Fibroblast of skin of right quadriceps (primary cell): ENCODE results near the gene ERMN.
A peak's percentile ranks its signal among the peaks of the same experiment; 100 is the strongest.

Source experiments
- DNase-seq: peaks from one replicate; pipeline ENCODE4 v3.0.0-alpha.2; 2013

Gene ERMN

DNA sequence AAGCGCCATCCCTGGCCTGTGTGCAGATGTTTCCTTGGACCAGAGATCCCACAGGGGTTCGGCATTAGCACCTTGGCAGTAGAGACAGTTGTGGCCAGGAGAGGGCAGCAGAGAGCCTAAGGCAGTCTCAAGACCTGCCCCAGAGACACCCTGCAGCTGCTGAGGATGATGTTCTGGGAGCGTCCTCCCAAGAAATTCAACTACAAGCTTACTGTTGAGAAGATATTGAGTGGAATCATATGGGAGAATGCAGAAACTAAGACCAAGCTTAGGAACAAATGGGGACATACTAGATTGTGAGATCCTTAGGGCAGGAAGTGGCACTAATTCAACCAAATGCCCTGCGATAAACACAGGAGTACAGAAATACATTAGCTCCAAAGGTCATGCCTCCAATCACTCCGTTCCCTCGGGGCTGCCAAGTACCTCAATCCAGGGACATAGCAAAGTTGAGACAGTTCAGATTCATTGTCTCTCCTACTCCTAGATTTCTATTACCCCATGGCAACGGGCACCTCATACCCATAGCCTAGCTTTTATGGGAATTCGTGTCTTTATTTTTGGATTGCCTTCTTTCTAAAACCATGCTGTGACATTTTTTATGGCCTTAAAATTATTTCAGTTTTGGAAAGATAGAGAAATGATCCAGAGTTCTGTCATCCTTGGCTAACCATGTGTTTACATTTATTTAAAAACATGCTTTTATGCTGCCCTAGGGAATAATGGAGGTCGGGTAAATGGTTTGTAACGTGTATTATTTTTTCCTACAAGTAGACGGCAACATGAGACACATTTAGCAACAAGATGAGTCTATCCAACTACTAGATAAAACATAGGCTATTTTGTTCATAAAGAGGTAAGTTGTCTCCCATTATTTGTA is 2.2 kb upstream of the ERMN start:
- peak; percentile 65 for DNase-seq

DNA sequence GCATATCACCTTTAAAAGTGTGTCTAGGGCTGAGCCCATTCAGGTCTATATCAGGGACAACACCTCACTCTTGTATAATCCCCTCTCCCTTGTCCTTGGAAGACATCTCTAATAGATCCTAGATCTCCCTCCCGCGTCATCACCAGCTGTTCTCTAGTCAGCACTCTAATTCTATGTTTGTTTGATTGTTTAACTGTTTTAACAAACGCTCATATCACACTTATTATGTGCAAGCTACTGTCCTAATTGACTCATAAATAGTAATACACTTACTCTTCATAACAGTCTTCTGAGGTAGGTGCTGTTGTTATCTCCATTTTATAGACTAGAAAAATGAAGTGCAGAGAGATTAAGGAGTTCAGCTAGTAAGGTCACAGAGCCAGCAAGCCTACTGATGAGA is 1.6 kb upstream of the ERMN start:
- no peak for DNase-seq

GRCh38 chr2:157326698-157327097 is 1.1 kb upstream of the ERMN start:
- no peak for DNase-seq

- no peak for DNase-seq
These were observed 1.2 kb downstream of the ERMN start for GRCh38 chr2:157324331-157324843.

GRCh38 chr2:157322432-157322831 is 3.2 kb downstream of the ERMN start:
- DNase-seq = no peak

DNA sequence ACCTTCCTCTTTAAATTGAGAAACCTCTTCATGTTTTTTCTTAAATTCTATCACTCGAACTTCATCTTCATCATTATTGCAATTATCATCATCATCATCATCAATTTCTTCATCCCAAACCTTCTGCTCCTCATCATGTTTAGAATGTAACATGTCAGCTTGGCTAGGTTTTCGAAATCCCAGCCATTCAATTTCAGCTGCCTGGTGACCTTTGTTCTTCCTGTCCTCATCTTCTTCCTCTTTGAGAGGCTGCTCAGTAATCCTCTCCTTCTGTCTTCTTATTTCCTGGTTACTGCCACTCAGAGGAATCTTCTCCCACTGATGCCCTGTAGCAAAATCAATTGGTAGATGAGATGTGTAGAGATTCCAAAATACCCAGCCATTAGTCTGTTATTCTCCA is 4.2 kb downstream of the ERMN start:
- no peak for DNase-seq

DNA sequence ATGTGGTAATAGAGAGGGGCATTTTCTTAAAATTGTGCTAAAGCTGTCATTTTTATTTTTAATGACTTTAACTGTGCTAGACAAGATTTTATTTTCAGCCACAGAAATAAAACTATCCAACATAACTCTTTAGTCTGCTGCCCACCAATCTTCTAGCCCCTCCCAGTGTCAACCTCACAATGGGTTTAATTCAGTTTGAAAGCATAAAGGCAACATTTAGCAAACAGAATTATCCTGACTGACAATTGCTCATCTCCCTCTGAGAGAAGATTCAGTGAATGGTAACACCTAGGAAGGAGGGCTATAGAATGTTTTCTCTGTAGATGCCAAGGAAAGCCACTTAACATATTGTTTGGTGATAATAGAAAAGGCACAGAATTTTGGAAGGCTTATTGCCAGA is 5.2 kb downstream of the ERMN start:
- DNase-seq = no peak

DNA sequence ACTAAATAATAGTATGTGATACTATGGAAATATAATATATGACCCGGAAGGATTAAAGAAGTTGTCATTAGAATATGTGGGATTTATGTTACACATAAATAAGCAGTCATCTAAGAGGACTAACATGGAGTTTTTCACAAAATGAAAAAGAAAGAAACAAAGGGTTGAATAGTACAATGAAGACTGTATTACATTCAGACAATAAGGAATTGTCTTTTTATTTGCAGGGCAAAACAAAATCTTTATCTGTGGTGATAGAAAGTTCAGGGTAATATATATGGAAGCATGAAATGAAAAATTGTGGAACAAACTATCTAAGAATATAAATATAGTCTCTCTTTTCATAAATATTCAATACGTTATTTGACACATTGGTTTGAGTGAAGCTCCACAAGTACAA is 5.8 kb downstream of the ERMN start:
- DNase-seq = no peak

DNA sequence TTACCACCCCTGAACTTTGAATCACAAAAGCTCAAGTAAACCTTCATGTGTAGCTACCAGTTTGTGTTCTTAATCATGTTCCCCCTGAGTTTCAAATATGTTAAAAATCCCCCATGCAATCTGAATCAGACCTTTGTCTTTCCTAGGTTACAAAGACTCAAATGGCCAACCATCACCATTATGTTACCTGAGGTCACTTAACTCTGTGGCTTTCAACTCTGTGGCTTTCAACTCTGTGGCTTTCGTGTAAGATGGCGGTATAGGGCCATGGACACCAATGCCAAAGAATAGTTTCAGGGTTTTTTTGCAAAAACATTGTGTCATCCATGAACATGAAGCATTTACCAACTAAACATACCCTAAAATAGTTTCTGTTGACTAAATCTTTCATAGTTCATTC is 6.7 kb downstream of the ERMN start:
- DNase-seq = no peak

- no peak for DNase-seq
These were observed 9.7 kb downstream of the ERMN start for GRCh38 chr2:157315901-157316300.

DNA sequence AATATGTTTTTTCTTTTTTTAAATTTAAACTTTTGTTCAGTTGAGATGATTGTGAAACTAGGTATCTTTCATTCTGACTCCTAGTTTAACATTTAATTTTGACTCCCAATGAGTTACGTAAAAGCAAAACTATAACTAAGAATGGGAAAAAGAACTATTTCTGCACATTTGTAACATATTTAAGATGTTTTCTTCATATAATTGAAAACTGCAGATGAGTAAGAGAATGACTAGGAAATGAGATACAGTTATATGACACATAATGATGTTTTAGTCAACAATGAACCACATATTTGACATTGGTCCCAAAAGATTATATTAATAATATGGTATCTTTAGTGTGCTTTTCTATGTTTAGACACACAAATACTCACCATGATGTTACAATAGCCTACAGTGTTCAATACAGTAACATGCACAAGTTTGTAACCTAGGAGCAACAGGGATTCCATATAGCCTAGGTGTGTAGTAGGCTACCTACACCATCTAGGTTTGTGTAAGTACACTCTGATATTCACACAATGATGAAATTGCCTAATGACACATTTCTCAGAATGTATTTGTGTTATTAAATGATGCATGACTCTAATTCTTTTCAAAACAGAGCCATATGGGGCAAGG is 12.6 kb downstream of the ERMN start:
- peak; percentile 55 for DNase-seq

DNA sequence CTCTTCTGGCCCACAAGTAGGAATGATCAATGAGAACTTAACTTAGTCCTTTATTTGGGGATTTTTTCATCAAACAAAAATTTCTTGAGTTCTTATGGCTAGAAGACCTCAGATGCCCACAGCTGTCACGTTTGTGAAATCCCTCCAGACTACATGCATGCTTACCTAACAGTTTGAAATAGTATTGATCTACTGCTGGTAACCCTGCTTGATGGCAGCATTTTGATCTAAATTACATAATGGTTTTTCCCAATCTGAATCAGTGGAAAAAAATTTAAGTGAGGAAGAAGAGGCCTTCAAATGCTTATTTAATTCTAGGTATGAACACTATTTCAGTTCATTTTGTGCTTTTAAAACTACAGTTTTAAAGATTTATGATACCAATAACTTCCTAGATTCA is 13.9 kb downstream of the ERMN start:
- DNase-seq = no peak

GRCh38 chr2:157309878-157310277 is 15.7 kb downstream of the ERMN start:
- no peak for DNase-seq

DNA sequence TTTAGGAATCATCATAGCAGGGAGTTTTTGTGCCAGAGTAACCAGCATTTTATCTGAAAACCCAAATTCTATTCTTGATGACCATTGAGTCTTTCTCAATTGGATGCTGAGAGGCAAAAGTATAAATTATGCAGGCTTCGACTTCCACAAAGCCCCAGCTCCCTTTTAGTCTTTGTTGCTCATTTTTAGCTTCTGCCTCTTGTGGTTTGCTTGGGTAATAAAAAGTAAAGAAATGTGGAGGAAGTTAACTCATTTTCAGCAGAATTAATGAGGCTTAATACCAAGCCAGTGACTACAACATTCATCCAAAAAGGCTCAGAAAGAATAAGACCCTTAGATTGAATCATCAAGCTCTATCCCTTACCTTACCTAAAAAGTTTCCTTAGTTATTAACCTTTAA is 18.6 kb downstream of the ERMN start:
- peak; percentile 71 for DNase-seq

DNA sequence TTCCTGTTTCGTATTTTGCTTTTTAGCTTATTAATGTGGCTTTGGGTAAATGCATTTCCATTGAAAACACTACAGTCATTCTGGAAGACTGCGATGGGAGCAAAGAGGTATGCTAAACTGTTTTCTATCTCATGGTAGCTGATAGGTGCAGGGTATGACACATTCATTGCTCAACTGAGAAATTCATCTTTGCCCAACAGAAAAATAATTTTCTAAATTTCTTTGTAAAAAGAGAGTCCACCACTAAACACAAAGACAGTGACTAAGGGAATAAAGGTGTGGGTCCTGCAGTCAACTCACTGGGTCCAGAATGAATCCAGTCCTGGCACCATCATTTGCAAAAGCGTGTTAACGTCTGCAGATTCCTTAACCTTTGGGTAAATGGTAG is 19.9 kb downstream of the ERMN start:
- no peak for DNase-seq

DNA sequence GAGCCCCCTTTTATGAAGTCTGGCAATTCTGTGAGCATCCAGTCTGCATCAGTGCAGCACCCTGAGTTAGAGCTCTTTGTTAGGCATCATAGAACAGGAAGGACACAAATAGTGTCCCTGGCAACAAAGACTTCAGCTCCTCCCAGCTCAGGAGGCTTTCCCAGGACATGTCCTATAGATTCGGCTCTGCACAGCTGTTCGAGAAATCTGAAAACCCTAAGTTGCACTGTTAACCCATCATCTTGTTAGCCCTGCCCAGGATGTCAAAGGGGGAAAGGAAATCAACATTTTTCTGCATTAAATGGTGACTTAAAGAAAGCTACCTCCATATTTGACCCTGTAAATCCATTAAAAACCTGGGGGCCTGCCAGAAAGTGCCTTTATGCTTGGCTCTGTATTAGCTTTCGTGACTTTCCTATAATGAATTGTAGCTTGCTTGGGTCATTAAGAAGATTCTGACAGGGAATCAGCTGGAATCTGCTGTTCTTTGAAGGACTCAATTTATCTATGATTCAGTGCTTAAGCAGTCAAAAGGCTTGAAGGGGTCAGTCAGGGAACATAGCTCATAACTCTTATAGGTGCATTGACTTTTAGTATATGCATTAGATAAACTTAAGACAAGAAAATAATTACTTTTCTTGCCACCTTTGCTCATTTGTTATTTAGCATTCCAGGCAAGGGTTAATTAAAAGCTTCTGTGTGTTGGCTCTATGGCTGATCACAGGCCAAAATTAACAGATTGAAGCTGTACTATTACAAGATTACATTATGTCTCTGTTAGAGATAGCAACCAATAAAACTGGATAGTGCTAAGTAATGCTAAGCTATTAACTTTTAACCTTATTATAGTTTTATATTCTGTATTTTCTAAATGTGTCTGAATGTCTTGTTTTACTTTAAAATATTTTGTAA is 20.6 kb downstream of the ERMN start:
- peak; percentile 92 for DNase-seq

GRCh38 chr2:157303612-157304011 is 22.0 kb downstream of the ERMN start:
- no peak for DNase-seq

- peak; percentile 61 for DNase-seq
These were observed 23.0 kb downstream of the ERMN start for GRCh38 chr2:157302492-157303099.

- no peak for DNase-seq
These were observed 24.3 kb downstream of the ERMN start for GRCh38 chr2:157301307-157301706.

DNA sequence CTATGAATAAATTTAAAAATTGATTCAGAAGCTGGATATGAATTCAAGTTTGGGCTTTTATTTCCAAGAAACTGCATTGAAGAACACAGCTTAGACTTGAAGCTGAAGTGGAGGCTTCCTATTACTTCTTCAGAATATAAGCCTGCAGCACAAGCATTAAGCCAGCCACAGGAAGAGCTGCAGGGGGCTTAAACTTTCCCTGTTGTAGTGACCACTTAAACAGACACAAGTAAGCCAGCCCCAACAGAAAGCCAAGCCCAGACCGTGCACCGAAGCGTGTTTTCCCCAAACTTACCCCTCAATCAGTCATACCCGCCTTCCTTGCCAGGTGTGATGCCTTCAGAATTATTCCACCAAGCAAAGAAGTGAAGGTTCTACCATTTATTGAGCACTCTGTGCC is 28.7 kb downstream of the ERMN start:
- DNase-seq = no peak

GRCh38 chr2:157296490-157296889 is 29.1 kb downstream of the ERMN start:
- no peak for DNase-seq

DNA sequence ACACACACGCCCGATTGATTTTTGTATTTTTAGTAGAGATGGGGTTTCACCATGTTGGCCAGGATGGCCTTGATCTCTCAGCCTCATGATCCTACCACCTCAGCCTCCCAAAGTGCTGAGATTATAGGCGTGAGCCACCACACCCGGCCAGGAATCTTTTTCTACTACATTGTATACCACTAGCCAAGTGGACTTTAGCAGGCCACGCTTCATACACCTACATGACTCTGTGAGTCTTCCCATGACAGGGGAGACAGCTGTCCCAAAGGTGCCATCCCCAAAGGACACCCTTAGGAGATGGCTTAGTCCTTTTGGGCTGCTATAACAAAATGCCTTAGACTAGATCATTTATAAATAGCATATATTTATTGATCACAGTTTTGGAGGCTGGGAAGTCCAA is 32.8 kb downstream of the ERMN start:
- no peak for DNase-seq

DNA sequence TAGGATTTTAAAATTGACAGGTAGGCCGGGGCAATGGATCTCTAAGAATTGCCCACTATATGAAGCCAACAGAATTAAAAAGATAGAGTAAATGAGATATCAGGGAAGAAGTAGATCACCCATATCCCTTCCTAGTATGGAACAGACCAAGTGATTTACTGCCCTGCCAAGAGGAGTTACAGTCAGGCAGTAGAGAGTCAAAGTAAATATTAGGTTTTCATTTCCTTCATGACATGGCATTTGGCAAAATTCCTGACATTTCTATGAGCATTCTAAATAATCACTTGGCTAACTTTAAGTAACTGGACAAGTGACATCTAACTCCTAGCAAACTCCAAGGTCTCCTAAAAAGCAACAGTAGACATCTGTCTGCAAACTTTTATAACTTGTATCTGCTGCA is 34.6 kb downstream of the ERMN start:
- no peak for DNase-seq
